Measurements from ENCODE around the gene CEACAM20. TPM values are rescaled to one million over a fixed set of nuclear protein-coding genes. Genes with fewer than 3 reads are reported as not detected.
"Not testable (repeated sequence)": the region's sequence is repeated elsewhere in the genome, so short reads cannot be mapped to it uniquely, and the experiment has no call there.

Gene CEACAM20
- total RNA-seq, 1 experiment from 2014 or later: 0.28 TPM

GRCh38 chr19:44566984-44567383 is 37.5 kb upstream of the CEACAM20 start:
- Mint-ChIP-seq H3K36me3 (ENCODE audit: insufficient read depth, unreplicated experiment) (no peaks in the 10 kb centered on the region), H3K9me3 (ENCODE audit: low read depth, unreplicated experiment) (no peaks in the 10 kb centered on the region), H3K27me3 (ENCODE audit: unreplicated experiment) (no peaks in the 10 kb centered on the region), H3K4me1 (ENCODE audit: low read depth, unreplicated experiment) (peaks cover 28% of the 10 kb centered on the region), H3K27ac (ENCODE audit: unreplicated experiment) (no peak overlapping the region), H3K4me3 (ENCODE audit: low read depth, unreplicated experiment) (no peak overlapping the region)
- TF ChIP-seq, protein P1, sequence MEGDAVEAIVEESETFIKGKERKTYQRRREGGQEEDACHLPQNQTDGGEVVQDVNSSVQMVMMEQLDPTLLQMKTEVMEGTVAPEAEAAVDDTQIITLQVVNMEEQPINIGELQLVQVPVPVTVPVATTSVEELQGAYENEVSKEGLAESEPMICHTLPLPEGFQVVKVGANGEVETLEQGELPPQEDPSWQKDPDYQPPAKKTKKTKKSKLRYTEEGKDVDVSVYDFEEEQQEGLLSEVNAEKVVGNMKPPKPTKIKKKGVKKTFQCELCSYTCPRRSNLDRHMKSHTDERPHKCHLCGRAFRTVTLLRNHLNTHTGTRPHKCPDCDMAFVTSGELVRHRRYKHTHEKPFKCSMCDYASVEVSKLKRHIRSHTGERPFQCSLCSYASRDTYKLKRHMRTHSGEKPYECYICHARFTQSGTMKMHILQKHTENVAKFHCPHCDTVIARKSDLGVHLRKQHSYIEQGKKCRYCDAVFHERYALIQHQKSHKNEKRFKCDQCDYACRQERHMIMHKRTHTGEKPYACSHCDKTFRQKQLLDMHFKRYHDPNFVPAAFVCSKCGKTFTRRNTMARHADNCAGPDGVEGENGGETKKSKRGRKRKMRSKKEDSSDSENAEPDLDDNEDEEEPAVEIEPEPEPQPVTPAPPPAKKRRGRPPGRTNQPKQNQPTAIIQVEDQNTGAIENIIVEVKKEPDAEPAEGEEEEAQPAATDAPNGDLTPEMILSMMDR (IDR thresholded peaks at IDR 0.05; ENCODE audit: unreplicated experiment): no peak
- no TSS peak for BruUV-seq (replicated peaks)
- no peak for DNase-seq
- CTCF ChIA-PET: interaction anchor here (0.7 to 1.6 kb wide), 3 partner anchors 34 to 141 kb away, joined by 3 to 4 read pairs (median 3); no protein-coding TSS in a partner anchor
- intact Hi-C loops (cut with micrococcal nuclease; ENCODE audit: unreplicated experiment): loop anchor here (5.0 kb wide), 1 partner anchor 55 kb away; no protein-coding TSS in a partner anchor

DNA sequence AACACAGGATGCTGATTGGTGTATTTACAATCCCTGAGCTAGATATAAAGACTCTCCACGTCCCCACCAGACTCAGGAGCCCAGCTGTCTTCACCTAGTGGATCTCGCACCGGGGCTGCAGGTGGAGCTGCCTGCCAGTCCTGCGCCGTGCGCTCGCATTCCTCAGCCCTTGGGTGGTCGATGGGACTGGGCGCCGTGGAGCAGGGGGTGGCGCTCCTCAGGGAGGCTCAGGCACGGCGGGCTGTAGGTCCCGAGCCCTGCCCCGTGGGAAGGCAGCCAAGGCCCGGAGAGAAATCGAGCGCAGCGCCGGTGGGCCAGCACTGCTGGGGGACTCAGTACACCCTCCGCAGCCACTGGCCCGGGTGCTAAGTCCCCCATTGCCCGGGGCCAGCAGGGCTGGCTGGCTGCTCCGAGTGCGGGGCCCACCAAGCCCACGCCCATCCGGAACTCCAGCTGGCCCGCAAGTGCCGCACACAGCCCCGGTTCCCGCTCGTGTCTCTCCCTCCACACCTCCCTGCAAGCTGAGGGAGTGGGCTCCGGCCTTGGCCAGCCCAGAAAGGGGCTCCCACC is 33.7 kb upstream of the CEACAM20 start:
- intact Hi-C loops (cut with micrococcal nuclease; ENCODE audit: unreplicated experiment); H3K9me3 Mint-ChIP-seq (ENCODE audit: low read depth, unreplicated experiment); CTCF ChIA-PET; DNase-seq; H3K27me3 Mint-ChIP-seq (ENCODE audit: unreplicated experiment); BruUV-seq (replicated peaks); H3K4me3 Mint-ChIP-seq (ENCODE audit: low read depth, unreplicated experiment); H3K27ac Mint-ChIP-seq (ENCODE audit: unreplicated experiment); H3K4me1 Mint-ChIP-seq (ENCODE audit: low read depth, unreplicated experiment); H3K36me3 Mint-ChIP-seq (ENCODE audit: insufficient read depth, unreplicated experiment): not testable (repeated sequence)

GRCh38 chr19:44557933-44558332 is 28.5 kb upstream of the CEACAM20 start:
- Mint-ChIP-seq H3K27ac (ENCODE audit: unreplicated experiment) (no peak overlapping the region), H3K4me1 (ENCODE audit: low read depth, unreplicated experiment) (peaks cover 19% of the 10 kb centered on the region), H3K9me3 (ENCODE audit: low read depth, unreplicated experiment) (no peaks in the 10 kb centered on the region), H3K4me3 (ENCODE audit: low read depth, unreplicated experiment) (no peak overlapping the region), H3K36me3 (ENCODE audit: insufficient read depth, unreplicated experiment) (no peaks in the 10 kb centered on the region), H3K27me3 (ENCODE audit: unreplicated experiment) (no peaks in the 10 kb centered on the region)
- CTCF ChIA-PET: no interaction called here
- intact Hi-C loops (cut with micrococcal nuclease; ENCODE audit: unreplicated experiment): no loop called here
- TF ChIP-seq, protein P1 (IDR thresholded peaks at IDR 0.05; ENCODE audit: unreplicated experiment): no peak
- no TSS peak for BruUV-seq (replicated peaks)
- no peak for DNase-seq

GRCh38 chr19:44554641-44555246 is 25.3 kb upstream of the CEACAM20 start:
- BruUV-seq (replicated peaks): no TSS peak
- no peaks in the 10 kb centered on the region for H3K36me3 Mint-ChIP-seq (ENCODE audit: insufficient read depth, unreplicated experiment)
- no peaks in the 10 kb centered on the region for H3K27me3 Mint-ChIP-seq (ENCODE audit: unreplicated experiment)
- no peak for DNase-seq
- H3K9me3 Mint-ChIP-seq (ENCODE audit: low read depth, unreplicated experiment): no peaks in the 10 kb centered on the region
- H3K27ac Mint-ChIP-seq (ENCODE audit: unreplicated experiment): no peak overlapping the region
- TF ChIP-seq, protein P1 (IDR thresholded peaks at IDR 0.05; ENCODE audit: unreplicated experiment): no peak
- intact Hi-C loops (cut with micrococcal nuclease; ENCODE audit: unreplicated experiment): no loop called here
- H3K4me3 Mint-ChIP-seq (ENCODE audit: low read depth, unreplicated experiment): no peak overlapping the region
- CTCF ChIA-PET: interaction anchor here (0.5 to 0.7 kb wide), 2 partner anchors 22 to 26 kb away, joined by 5 to 6 read pairs; no protein-coding TSS in a partner anchor
- peaks cover 21% of the 10 kb centered on the region for H3K4me1 Mint-ChIP-seq (ENCODE audit: low read depth, unreplicated experiment)

Data from Calu3 (cell line).